Activated CD4-positive, alpha-beta T cell treated with anti-CD3 and anti-CD28 coated beads, Interleukin-2, amount 50 U/mL, for 48 hours (primary cell): ENCODE measurements around the gene UPF1.
"Not testable (repeated sequence)": the region's sequence is repeated elsewhere in the genome, so short reads cannot be mapped to it uniquely, and the experiment has no call there.

ENCODE experiments used
- DNase-seq, 2 experiments: peaks; one replicate each; pipeline ENCODE4 v3.0.0-alpha.2; 2020

The UPF1 gene

DNA sequence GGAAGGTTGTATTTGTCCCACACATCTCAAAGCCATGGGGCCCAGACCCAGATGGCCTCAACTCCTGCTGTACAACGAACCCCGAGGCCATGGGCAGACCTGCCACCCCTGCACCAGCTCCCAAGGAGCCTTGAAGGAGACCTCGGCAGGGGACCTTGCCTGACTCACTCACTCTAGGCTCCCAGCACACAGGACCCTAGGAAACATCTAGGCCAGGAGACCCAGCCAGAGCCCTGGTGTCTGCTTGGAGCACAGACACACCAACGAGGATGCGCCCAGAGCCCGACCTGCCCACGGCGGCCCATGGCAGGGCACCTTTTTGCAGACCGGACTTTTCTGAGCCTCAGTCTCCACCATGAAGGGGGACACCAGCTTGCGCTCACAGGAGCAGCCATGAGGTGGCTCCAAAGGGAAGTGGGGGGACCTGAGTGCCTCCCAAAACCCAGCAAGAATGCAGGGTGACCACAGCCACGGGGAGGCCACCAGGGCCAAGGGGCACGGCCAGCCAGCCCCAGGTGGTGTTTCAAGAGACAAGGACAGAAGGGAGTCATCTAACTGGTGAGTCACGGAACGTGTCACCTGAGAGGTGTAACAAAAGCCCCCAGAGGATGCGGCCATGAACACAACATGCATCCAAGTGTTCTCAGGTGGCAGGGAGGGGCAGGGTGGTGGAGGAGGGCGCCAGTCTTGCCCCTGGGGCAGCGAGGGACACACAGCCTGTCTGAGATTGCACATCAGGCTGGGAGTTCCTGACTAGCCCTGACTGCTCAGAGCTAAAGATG is 69.1 kb downstream of the UPF1 start:
- DNase-seq: no peak

DNA sequence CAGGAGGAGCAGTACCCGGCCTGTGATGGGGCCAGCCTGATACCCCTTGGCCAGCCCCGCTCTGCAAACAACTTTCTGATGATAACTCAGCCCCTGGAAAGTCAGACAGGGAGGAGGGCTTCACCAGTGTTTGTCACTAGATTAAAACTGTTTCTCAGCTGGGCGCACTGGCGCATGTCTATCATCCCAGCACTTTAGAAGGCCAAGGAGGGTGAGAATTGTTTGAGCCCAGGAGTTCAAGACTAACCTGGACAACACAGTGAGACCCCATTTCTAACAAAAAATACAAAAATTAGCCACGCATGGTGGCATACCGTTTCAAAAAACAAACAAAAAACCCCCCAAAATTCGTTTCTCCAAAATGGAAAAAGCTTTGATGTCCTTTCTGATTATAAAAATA is 69.7 kb downstream of the UPF1 start:
- DNase-seq: no peak

- DNase-seq: not testable (repeated sequence)
Observed at GRCh38 chr19:18902519-18902918, 70.8 kb downstream of the UPF1 start.

- DNase-seq: no peak
Observed at GRCh38 chr19:18903156-18904037, 71.6 kb downstream of the UPF1 start.

- DNase-seq: no peak
Observed at GRCh38 chr19:18904334-18905057, 72.7 kb downstream of the UPF1 start.

GRCh38 chr19:18905058-18905456 is 73.3 kb downstream of the UPF1 start:
- no peak for DNase-seq

GRCh38 chr19:18905513-18906236 is 73.9 kb downstream of the UPF1 start:
- DNase-seq: no peak

DNA sequence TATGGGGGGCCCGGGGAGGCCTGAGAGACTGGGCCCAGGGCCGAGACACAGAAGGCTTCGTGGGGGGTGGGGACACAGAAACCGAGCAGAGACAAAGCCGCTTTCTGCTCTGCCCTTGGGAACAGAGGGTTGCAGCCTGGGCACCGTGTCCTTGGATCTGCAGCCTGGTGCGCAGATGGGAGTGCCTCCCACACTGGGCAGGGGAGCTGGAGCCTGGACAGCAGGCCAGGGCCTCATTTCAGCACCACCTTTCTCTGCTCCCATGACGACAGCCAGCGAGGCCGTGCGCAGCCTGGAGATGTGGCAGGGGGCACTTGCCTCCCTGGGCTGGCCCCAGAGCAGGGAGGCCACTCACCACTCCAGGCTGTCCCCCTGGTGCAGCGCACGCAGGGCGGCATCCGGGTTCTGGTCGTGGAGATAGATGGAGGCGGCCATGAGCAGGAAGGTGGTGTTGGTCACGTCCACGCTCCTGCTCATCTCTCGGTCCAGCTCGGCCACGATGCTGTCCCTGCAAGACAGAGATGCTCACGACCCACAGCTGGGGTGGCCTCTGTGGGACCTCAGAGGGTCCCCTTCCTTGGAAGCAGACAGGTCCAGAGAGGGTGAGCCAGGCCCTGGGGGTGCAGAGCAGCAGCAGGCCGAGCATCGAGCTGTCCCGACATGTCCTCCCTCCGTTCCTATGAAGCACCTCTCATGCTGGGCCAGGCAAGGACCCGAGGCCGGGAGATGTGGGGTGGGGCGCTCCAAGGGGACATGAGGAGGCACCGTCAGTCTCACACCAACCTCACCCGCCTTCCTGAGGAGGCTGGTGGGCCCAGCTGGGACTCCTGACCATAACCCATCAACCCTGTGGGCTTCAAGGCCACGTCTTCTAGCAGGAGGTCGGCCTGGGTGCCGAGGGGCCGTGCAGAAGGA is 75.1 kb downstream of the UPF1 start:
- no peak for DNase-seq

- DNase-seq: no peak
Observed at GRCh38 chr19:18908917-18909619, 77.3 kb downstream of the UPF1 start.

DNA sequence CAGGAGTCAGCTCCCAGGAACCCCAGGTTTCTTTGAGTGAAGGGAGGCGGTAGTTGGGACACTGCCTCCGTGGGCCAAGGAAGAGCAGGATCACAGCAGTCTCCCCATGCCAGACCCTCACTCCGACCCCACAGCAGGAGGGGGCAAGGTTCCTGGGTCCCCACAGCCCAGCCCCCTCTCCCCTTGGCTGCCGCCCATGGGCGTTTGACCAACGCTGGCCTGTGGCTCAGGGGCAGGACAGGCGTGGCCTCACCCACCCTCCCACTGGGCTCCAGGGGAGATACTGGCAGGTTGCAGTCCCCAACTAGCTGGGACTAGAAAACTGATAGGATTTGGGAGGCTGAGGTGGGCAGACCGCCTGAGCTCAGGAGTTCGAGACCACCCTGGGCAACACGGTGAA is 78.3 kb downstream of the UPF1 start:
- DNase-seq: no peak

DNA sequence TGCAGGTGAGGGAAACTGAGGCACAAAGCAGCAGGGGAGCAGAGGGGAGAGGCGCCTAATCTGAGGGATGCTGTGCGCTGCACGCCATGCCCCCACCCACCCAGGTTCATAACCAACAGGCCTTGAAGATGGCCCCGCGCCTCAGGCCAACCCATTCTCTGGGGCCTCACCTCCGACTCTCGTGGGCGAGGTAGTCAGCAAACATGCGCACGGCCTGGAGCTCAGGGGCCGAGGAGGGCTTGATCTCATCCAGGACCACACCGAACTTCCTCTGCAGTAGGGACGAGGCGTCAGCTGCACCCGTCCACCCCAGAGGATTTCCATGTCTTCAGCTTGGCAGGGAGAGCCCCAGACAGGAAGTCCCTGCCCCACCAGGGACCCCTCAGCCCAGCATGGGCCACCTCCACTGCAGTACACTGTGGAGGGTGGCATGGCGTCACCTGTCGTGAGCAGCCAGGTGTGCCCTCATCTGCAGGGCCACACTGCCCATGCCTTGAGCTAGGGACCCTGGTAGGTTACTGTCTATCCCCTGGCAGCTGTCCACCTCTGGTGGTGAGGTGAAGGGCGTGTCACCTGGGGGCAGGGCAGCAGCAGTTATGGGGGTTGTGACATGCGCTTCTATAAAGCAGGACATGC is 79.2 kb downstream of the UPF1 start:
- no peak for DNase-seq

- no peak for DNase-seq
Observed at GRCh38 chr19:18912933-18913332, 81.2 kb downstream of the UPF1 start.

GRCh38 chr19:18913466-18913865 is 81.7 kb downstream of the UPF1 start:
- no peak for DNase-seq

- DNase-seq: peak; percentile 34 to 46
Observed at GRCh38 chr19:18915639-18916038, 83.9 kb downstream of the UPF1 start.

- DNase-seq: not testable (repeated sequence)
Observed at GRCh38 chr19:18917593-18917992, 85.8 kb downstream of the UPF1 start.
